Neural cell (in vitro differentiated cells): Measurements from ENCODE around the gene ACLY.

Source experiments
- EP300 ChIP-seq: fragments of 450-650 bp; conservative IDR thresholded peaks from 2 replicates; pipeline ENCODE4 v1.6.1; 2014; ENCODE audit warnings: antibody characterized with exemption, mild to moderate bottlenecking, moderate library complexity; ENCODE audit not compliant: poor library complexity, severe bottlenecking
- RAD21 ChIP-seq: fragments of 450-650 bp; conservative IDR thresholded peaks from 2 replicates; pipeline ENCODE4 v1.6.1; 2014; ENCODE audit warnings: antibody characterized with exemption, mild to moderate bottlenecking, moderate library complexity
- TF ChIP-seq, protein P1 (sequence below): fragments of 450-650 bp; IDR thresholded peaks from 2 replicates; pipeline ENCODE4 v1.5.1; 2014; ENCODE audit warnings: antibody characterized with exemption, mild to moderate bottlenecking, moderate library complexity; ENCODE audit not compliant: poor library complexity, severe bottlenecking

DNA sequence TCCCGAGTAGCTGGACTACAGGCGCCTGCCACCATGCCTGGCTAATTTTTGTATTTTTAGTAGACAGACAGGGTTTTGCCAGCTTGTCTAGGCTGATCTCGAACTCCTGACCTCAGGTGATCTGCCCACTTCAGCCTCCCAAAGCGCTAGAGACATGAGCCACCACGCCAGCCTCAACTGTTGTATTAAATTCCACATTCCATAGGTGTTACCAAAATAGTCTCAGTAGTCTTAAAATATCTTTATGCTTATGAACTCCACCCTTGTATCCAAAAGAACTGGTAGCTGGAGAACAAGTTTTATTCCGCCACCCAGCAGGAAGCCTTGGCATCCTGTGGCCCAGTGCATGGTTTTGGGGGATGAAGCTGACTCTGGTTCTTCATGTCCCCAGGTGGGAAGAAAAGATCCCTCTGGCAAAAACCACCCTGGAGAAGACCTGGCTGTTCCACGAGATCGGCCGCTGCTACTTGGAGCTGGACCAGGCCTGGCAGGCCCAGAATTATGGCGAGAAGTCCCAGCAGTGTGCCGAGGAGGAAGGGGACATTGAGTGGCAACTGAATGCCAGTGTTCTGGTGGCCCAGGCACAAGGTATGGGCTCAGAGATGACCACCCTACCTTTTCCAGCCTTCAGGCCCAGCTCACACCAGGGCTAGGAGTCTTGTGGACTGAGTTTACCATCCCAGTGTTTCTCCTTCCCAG lies 30.2 kb upstream of the ACLY start:
- TF ChIP-seq RAD21, result no peak
- TF ChIP-seq EP300, result no peak
- TF ChIP-seq, protein P1, sequence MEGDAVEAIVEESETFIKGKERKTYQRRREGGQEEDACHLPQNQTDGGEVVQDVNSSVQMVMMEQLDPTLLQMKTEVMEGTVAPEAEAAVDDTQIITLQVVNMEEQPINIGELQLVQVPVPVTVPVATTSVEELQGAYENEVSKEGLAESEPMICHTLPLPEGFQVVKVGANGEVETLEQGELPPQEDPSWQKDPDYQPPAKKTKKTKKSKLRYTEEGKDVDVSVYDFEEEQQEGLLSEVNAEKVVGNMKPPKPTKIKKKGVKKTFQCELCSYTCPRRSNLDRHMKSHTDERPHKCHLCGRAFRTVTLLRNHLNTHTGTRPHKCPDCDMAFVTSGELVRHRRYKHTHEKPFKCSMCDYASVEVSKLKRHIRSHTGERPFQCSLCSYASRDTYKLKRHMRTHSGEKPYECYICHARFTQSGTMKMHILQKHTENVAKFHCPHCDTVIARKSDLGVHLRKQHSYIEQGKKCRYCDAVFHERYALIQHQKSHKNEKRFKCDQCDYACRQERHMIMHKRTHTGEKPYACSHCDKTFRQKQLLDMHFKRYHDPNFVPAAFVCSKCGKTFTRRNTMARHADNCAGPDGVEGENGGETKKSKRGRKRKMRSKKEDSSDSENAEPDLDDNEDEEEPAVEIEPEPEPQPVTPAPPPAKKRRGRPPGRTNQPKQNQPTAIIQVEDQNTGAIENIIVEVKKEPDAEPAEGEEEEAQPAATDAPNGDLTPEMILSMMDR, result no peak
